Cerebellar cortex (tissue), 1 donor: ENCODE results near the gene OR10P1.
A peak's percentile ranks its signal among the peaks of the same experiment; 100 is the strongest.
"Not testable (repeated sequence)": the region's sequence is repeated elsewhere in the genome, so short reads cannot be mapped to it uniquely, and the experiment has no call there.

Source experiments
- DNase-seq: peaks from one replicate; pipeline ENCODE4 v3.0.0-alpha.2; 2015; ENCODE audit warnings: low spot score

OR10P1 gene

GRCh38 chr12:55636853-55637252 is at the start of gene OR10P1:
Gene OR10P1, plus strand, starts transcription at chr12:55636892. Its CDS starts 0 bp downstream, at chr12:55636892.
- no peak for DNase-seq

- DNase-seq: not testable (repeated sequence)
Measured at GRCh38 chr12:55590152-55590551, 46.5 kb upstream of the OR10P1 start.

GRCh38 chr12:55607821-55608594 is 28.7 kb upstream of the OR10P1 start:
- no peak for DNase-seq

GRCh38 chr12:55610598-55610997 is 26.1 kb upstream of the OR10P1 start:
- no peak for DNase-seq

- DNase-seq: no peak
Measured at GRCh38 chr12:55612646-55613045, 24.0 kb upstream of the OR10P1 start.

- no peak for DNase-seq
Measured at GRCh38 chr12:55614764-55615163, 21.9 kb upstream of the OR10P1 start.

GRCh38 chr12:55619354-55620138 is 17.1 kb upstream of the OR10P1 start:
- DNase-seq: peak; percentile 84

- no peak for DNase-seq
Measured at GRCh38 chr12:55624056-55624455, 12.6 kb upstream of the OR10P1 start.

- no peak for DNase-seq
Measured at GRCh38 chr12:55626154-55626553, 10.5 kb upstream of the OR10P1 start.

- DNase-seq: no peak
Measured at GRCh38 chr12:55629058-55629841, 7.4 kb upstream of the OR10P1 start.

- DNase-seq: no peak
Measured at GRCh38 chr12:55631056-55631455, 5.6 kb upstream of the OR10P1 start.

- no peak for DNase-seq
Measured at GRCh38 chr12:55631733-55632132, 5.0 kb upstream of the OR10P1 start.

GRCh38 chr12:55633151-55633550 is 3.5 kb upstream of the OR10P1 start:
- no peak for DNase-seq

- no peak for DNase-seq
Measured at GRCh38 chr12:55636116-55636655, 506 bp upstream of the OR10P1 start.

- DNase-seq: no peak
Measured at GRCh38 chr12:55637467-55637866, 775 bp downstream of the OR10P1 start.

GRCh38 chr12:55641595-55641994 is 4.9 kb downstream of the OR10P1 start:
- DNase-seq: no peak

- DNase-seq: no peak
Measured at GRCh38 chr12:55642267-55642666, 5.6 kb downstream of the OR10P1 start.

- DNase-seq: no peak
Measured at GRCh38 chr12:55642669-55643068, 6.0 kb downstream of the OR10P1 start.

GRCh38 chr12:55644591-55644990 is 7.9 kb downstream of the OR10P1 start:
- no peak for DNase-seq

GRCh38 chr12:55647027-55647426 is 10.3 kb downstream of the OR10P1 start:
- DNase-seq: no peak

- DNase-seq: not testable (repeated sequence)
Measured at GRCh38 chr12:55650620-55651298, 14.1 kb downstream of the OR10P1 start.

- DNase-seq: no peak
Measured at GRCh38 chr12:55651299-55651683, 14.6 kb downstream of the OR10P1 start.
